A549 (cell line): ENCODE data around the gene TC2N. TPM values are rescaled to one million over a fixed set of nuclear protein-coding genes. Genes with fewer than 3 reads are reported as not detected.

Source experiments
- ATAC-seq, 2 experiments: fragments of 200-7000 bp in 1 of 2; fragments of >200 bp in 1 of 2; cut with Nextera tagmentation in 1 of 2; cut with Tn5 transposase in 1 of 2; 3 replicates each; pipeline versions ENCODE4 v1.8.0 to v1.9.1; 2018 to 2020; ENCODE audit warnings: mild to moderate bottlenecking in 1 of 2, moderate library complexity in 1 of 2
- CTCF ChIA-PET: fragments of 300-600 bp; sonication (Branson Sonifier 250); formaldehyde crosslinking; extraction: SDS; loops from one replicate; lab custom pipeline; 2021; ENCODE audit warnings: antibody characterized with exemption, inconsistent platforms; lab: Yijun Ruan, JAX
- POLR2A ChIA-PET: fragments of 350-600 bp; formaldehyde crosslinking; extraction: SDS; loops from one replicate; lab custom pipeline; 2021; ENCODE audit warnings: antibody characterized with exemption, inconsistent platforms; lab: Yijun Ruan, JAX
- DNase-seq, 2 experiments: peaks; one replicate each; pipeline versions ENCODE4 v3.0.0 to v3.0.0-alpha.2; 2011 to 2016; ENCODE audit warnings: low read depth in 1 of 2, low spot score in 1 of 2
- FAIRE-seq: peaks from 2 replicates; lab custom pipeline; 2011; peaks lifted over from hg19 to GRCh38; lab: Jason Lieb, UNC
- H3K27ac ChIP-seq, 2 experiments: fragments of >200 bp; sonication (Bioruptor Twin); formaldehyde crosslinking; 3 replicates each; pipeline ENCODE4 v1.5.1; 2016 to 2017
- H3K4me1 ChIP-seq: fragments of >200 bp; sonication (Bioruptor Twin); formaldehyde crosslinking; 3 replicates; pipeline ENCODE4 v1.6.1; 2016
- H3K4me2 ChIP-seq: fragments of >200 bp; sonication (Bioruptor Twin); formaldehyde crosslinking; 3 replicates; pipeline ENCODE4 v1.6.1; 2016
- H3K4me3 ChIP-seq: fragments of >200 bp; sonication (Bioruptor Twin); formaldehyde crosslinking; 3 replicates; pipeline ENCODE4 v1.5.1; 2016
- H3K9me3 ChIP-seq: fragments of >200 bp; sonication (Bioruptor Twin); formaldehyde crosslinking; 3 replicates; pipeline ENCODE4 v1.6.1; 2016
- BHLHE40 ChIP-seq: IDR thresholded peaks from 2 replicates; pipeline ENCODE4 v1.6.1; 2012; ENCODE audit warnings: low read depth, low read length, inconsistent platforms
- CBX8 ChIP-seq: fragments of 200-600 bp; sonication (generic); IDR thresholded peaks from 2 replicates; pipeline ENCODE4 v1.6.1; 2016
- CEBPB ChIP-seq, 2 experiments: fragments of >200 bp in 1 of 2; sonication (Bioruptor Twin) in 1 of 2; formaldehyde crosslinking in 1 of 2; IDR thresholded peaks; 2 replicates each; pipeline ENCODE4 v1.6.1; 2012 to 2016
- EHMT2 ChIP-seq: fragments of 200-600 bp; sonication (generic); IDR thresholded peaks from 2 replicates; pipeline ENCODE4 v1.6.1; 2016; ENCODE audit warnings: antibody characterized with exemption, low read depth, mild to moderate bottlenecking, moderate library complexity
- EP300 ChIP-seq, 2 experiments: fragments of >200 bp; sonication (Bioruptor Twin); formaldehyde crosslinking; IDR thresholded peaks; 2 replicates in 1 of 2; 3 replicates in 1 of 2; pipeline ENCODE4 v1.6.1; 2016 to 2017
- ESRRA ChIP-seq: fragments of 150-350 bp; IDR thresholded peaks from 2 replicates; pipeline ENCODE4 v1.6.1; 2014; ENCODE audit warnings: mild to moderate bottlenecking, low read length, borderline replicate concordance
- HES2 ChIP-seq: fragments of >200 bp; sonication (Bioruptor Twin); formaldehyde crosslinking; IDR thresholded peaks from 2 replicates; pipeline ENCODE4 v1.6.1; 2016
- HMGXB4 ChIP-seq: fragments of 250-450 bp; sonication (Bioruptor Pico); IDR thresholded peaks from 2 replicates; pipeline ENCODE4 v1.5.0; 2021; ENCODE audit warnings: mild to moderate bottlenecking, moderate library complexity, borderline replicate concordance
- HOXB5 ChIP-seq: fragments of 250-450 bp; sonication (Bioruptor Pico); IDR thresholded peaks from 2 replicates; pipeline ENCODE4 v1.5.0; 2020; ENCODE audit warnings: mild to moderate bottlenecking, moderate library complexity
- NFE2L2 ChIP-seq: fragments of 150-350 bp; conservative IDR thresholded peaks from 2 replicates; pipeline ENCODE4 v1.6.1; 2014; ENCODE audit warnings: low read length
- NR3C1 ChIP-seq: fragments of >200 bp; sonication (Bioruptor Twin); formaldehyde crosslinking; IDR thresholded peaks from 3 replicates; pipeline ENCODE4 v1.6.1; 2017
- POLR2A ChIP-seq: IDR thresholded peaks from 2 replicates; pipeline ENCODE4 v1.6.1; 2012; ENCODE audit warnings: mild to moderate bottlenecking, low read length
- RAD21 ChIP-seq, 2 experiments: fragments of >200 bp in 1 of 2; sonication (Bioruptor Twin) in 1 of 2; formaldehyde crosslinking in 1 of 2; IDR thresholded peaks in 1 of 2; conservative IDR thresholded peaks in 1 of 2; 2 replicates in 1 of 2; 3 replicates in 1 of 2; pipeline ENCODE4 v1.6.1; 2012 to 2018; ENCODE audit warnings: inconsistent platforms in 1 of 2
- RARB ChIP-seq: fragments of 250-450 bp; sonication (Bioruptor Pico); IDR thresholded peaks from 2 replicates; pipeline ENCODE4 v1.8.0; 2021; ENCODE audit warnings: mild to moderate bottlenecking, moderate library complexity
- TFCP2L1 ChIP-seq: fragments of 250-450 bp; sonication (Bioruptor Pico); IDR thresholded peaks from 2 replicates; pipeline ENCODE4 v1.5.0; 2021; ENCODE audit warnings: mild to moderate bottlenecking
- TP53 ChIP-seq: fragments of 250-450 bp; sonication (Bioruptor Pico); IDR thresholded peaks from 2 replicates; pipeline ENCODE4 v1.5.0; 2021; ENCODE audit warnings: mild to moderate bottlenecking, moderate library complexity
- ZC3H11A ChIP-seq: fragments of 450-650 bp; IDR thresholded peaks from 2 replicates; pipeline ENCODE4 v1.6.1; 2014; ENCODE audit warnings: antibody characterized with exemption, mild to moderate bottlenecking
- WGBS: methylation state at CpG from one replicate; pipeline ENCODE4 v1.1.6; 2017; ENCODE audit errors: missing lambda C conversion rate; 5-methylcytosine and 5-hydroxymethylcytosine counted together
- polyA plus RNA-seq, 4 experiments: library from polyadenylated mRNA; depleted of rRNA in 3 of 4; stranded (reverse); fragments of >200 nt; fragmentation: RNase III in 1 of 4; extraction: RNeasy Plus Mini Kit Qiagen cat#74134 plus additional on column Dnase treatment in 1 of 4; gene quantifications; 2 replicates in 3 of 4; 3 replicates in 1 of 4; pipeline ENCODE4 v1.2.3, GENCODE V29; 2011 to 2017
- TF ChIP-seq, protein P1 (sequence below): IDR thresholded peaks from 2 replicates; pipeline ENCODE4 v1.6.1; 2012; ENCODE audit warnings: low read depth, borderline replicate concordance
- TF ChIP-seq, protein P2 (sequence below): fragments of 450-650 bp; IDR thresholded peaks from 2 replicates; pipeline ENCODE4 v1.6.1; 2014; ENCODE audit warnings: antibody characterized with exemption
- TF ChIP-seq, protein P3 (sequence below): fragments of >200 bp; sonication (Bioruptor Twin); formaldehyde crosslinking; IDR thresholded peaks from 3 replicates; pipeline ENCODE4 v1.6.1; 2016

Gene TC2N
- polyA plus RNA-seq, 2 of the 4 experiments (the other 2 are of a cell fraction), result 0.43 to 5.5 TPM

GRCh38 chr14:91801358-91801757 lies 66.0 kb downstream of the TC2N start:
- POLR2A ChIA-PET, result no interaction called here
- FAIRE-seq, result no peak

GRCh38 chr14:91796617-91797347 lies 70.6 kb downstream of the TC2N start:
- Histone ChIP-seq H3K4me1 (no peaks in the 10 kb centered on the region), H3K27ac (no peak overlapping the region), H3K4me2 (no peak overlapping the region), H3K4me3 (no peak overlapping the region)
- no peak for FAIRE-seq
- no peak for ATAC-seq
- ChIA-PET POLR2A (no interaction called here), CTCF (interaction anchor here (1.3 kb wide), 1 partner anchor 28 kb away, joined by 3 read pairs; no protein-coding TSS in a partner anchor)
- no peak for DNase-seq
- TF ChIP-seq, protein P1, sequence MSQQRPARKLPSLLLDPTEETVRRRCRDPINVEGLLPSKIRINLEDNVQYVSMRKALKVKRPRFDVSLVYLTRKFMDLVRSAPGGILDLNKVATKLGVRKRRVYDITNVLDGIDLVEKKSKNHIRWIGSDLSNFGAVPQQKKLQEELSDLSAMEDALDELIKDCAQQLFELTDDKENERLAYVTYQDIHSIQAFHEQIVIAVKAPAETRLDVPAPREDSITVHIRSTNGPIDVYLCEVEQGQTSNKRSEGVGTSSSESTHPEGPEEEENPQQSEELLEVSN, result no peak
- no peak for TF ChIP-seq NFE2L2
- no peak for TF ChIP-seq RAD21 (conservative IDR thresholded peaks at IDR 0.05 in 1 of 2, IDR thresholded peaks at IDR 0.05 in 1 of 2)
- no peak for TF ChIP-seq HMGXB4
- TF ChIP-seq HOXB5 (CRISPR knock-in tag), result no peak
- TF ChIP-seq TP53 (CRISPR knock-in tag), result no peak
- TF ChIP-seq, protein P2, sequence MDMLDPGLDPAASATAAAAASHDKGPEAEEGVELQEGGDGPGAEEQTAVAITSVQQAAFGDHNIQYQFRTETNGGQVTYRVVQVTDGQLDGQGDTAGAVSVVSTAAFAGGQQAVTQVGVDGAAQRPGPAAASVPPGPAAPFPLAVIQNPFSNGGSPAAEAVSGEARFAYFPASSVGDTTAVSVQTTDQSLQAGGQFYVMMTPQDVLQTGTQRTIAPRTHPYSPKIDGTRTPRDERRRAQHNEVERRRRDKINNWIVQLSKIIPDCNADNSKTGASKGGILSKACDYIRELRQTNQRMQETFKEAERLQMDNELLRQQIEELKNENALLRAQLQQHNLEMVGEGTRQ, result no peak
- TF ChIP-seq BHLHE40, result no peak
- no peak for TF ChIP-seq HES2
- TF ChIP-seq CBX8, result no peak
- TF ChIP-seq, protein P3, sequence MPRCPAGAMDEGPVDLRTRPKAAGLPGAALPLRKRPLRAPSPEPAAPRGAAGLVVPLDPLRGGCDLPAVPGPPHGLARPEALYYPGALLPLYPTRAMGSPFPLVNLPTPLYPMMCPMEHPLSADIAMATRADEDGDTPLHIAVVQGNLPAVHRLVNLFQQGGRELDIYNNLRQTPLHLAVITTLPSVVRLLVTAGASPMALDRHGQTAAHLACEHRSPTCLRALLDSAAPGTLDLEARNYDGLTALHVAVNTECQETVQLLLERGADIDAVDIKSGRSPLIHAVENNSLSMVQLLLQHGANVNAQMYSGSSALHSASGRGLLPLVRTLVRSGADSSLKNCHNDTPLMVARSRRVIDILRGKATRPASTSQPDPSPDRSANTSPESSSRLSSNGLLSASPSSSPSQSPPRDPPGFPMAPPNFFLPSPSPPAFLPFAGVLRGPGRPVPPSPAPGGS, result no peak
- TF ChIP-seq NR3C1, result no peak
- no peak for TF ChIP-seq RARB
- TF ChIP-seq EP300 (IDR thresholded peaks at IDR 0.05), result no peak
- no peak for TF ChIP-seq ZC3H11A
- TF ChIP-seq ESRRA, result no peak
- no peak for TF ChIP-seq EHMT2
- TF ChIP-seq, all 56 proteins: peak for 0
- WGBS, result 83% methylated on average over 1 of the region's 1 CpG
- no peaks in the 10 kb centered on the region for H3K9me3 ChIP-seq

More at GRCh38 chr14:91801358-91801757, 66.0 kb downstream of the TC2N start:
- Histone ChIP-seq H3K27ac (no peak overlapping the region), H3K4me1 (no peaks in the 10 kb centered on the region), H3K4me3 (no peak overlapping the region), H3K9me3 (peaks cover 11% of the 10 kb centered on the region), H3K4me2 (no peak overlapping the region)
- ATAC-seq, result no peak
- TF ChIP-seq TFCP2L1 (CRISPR knock-in tag) (no peak), BHLHE40 (no peak), CEBPB (IDR thresholded peaks at IDR 0.05) (no peak), POLR2A (no peak), CBX8 (no peak)
- TF ChIP-seq, protein P1, result no peak
- 75% methylated on average over 2 of the region's 2 CpGs for WGBS
- CTCF ChIA-PET, result interaction anchor here (1.0 kb wide), 1 partner anchor 8 kb away, joined by 4 read pairs; no protein-coding TSS in a partner anchor
- DNase-seq, result no peak
